GM12878 (cell line): ENCODE results near the gene PEAR1. TPM values are rescaled to one million over a fixed set of nuclear protein-coding genes. Genes with fewer than 3 reads are reported as not detected.

ENCODE experiments used
- ATAC-seq: fragments of 200-7000 bp; cut with Tn5 transposase; 3 replicates; pipeline ENCODE4 v1.9.1; 2020; ENCODE audit warnings: mild to moderate bottlenecking, moderate library complexity
- BruUV-seq: library from RNA; stranded (reverse); fragments of 400-500 nt; replicated peaks from 2 replicates; lab custom pipeline; 2021; lab: Mats Ljungman, UMichigan
- CTCF ChIA-PET: fragments of 300-600 bp; sonication (Branson Sonifier 250); formaldehyde crosslinking; extraction: SDS; loops from one replicate; lab custom pipeline; 2021; ENCODE audit warnings: inconsistent platforms; lab: Yijun Ruan, JAX
- POLR2A ChIA-PET: fragments of 350-600 bp; formaldehyde crosslinking; extraction: SDS; loops from one replicate; lab custom pipeline; 2021; ENCODE audit warnings: inconsistent platforms; lab: Charles Lee
- RAD21 ChIA-PET: fragments of 300-600 bp; sonication (Branson Sonifier 250); formaldehyde crosslinking; loops from one replicate; lab custom pipeline; 2023; ENCODE audit warnings: antibody characterized with exemption; ENCODE audit not compliant: unreplicated experiment; lab: Charles Lee
- SMC1A ChIA-PET: fragments of 300-600 bp; sonication (Branson Sonifier 250); formaldehyde crosslinking; loops from one replicate; lab custom pipeline; 2023; ENCODE audit not compliant: unreplicated experiment, uncharacterized antibody; lab: Charles Lee
- DNase-seq: peaks from one replicate; pipeline ENCODE4 v3.0.0-alpha.2; 2011; ENCODE audit warnings: low read depth, low spot score
- FAIRE-seq: peaks from 3 replicates; lab custom pipeline; 2011; peaks lifted over from hg19 to GRCh38; lab: Jason Lieb, UNC
- H2AFZ ChIP-seq: 2 replicates; pipeline ENCODE4 v1.6.0; 2011; ENCODE audit warnings: low read depth, low read length, control low read depth; ENCODE audit not compliant: control insufficient read depth
- H3K27ac ChIP-seq: 2 replicates; pipeline ENCODE4 v1.5.1; 2011; ENCODE audit warnings: control low read depth; ENCODE audit not compliant: control insufficient read depth, insufficient read depth
- H3K27me3 ChIP-seq, 2 experiments: replicated peaks in 1 of 2; 2 replicates each; pipeline versions ENCODE4 v1.6.0 to v1.6.1; 2011; ENCODE audit warnings: low read length in 1 of 2; ENCODE audit not compliant: control insufficient read depth in 2 of 2, insufficient read depth in 2 of 2
- H3K36me3 ChIP-seq, 2 experiments: 2 replicates each; pipeline ENCODE4 v1.5.1; 2011; ENCODE audit warnings: low read length in 1 of 2; ENCODE audit not compliant: control insufficient read depth in 2 of 2, insufficient read depth in 2 of 2
- H3K4me1 ChIP-seq: 2 replicates; pipeline ENCODE4 v1.6.1; 2011; ENCODE audit warnings: mild to moderate bottlenecking, low read length, moderate library complexity, mixed read lengths; ENCODE audit not compliant: control insufficient read depth, insufficient read depth
- H3K4me2 ChIP-seq: 2 replicates; pipeline ENCODE4 v1.6.0; 2011; ENCODE audit warnings: control low read depth; ENCODE audit not compliant: control insufficient read depth, insufficient read depth
- H3K4me3 ChIP-seq: fragments of 200-600 bp; sonication (generic); 2 replicates; pipeline ENCODE4 v1.5.1; 2016
- H3K79me2 ChIP-seq: 2 replicates; pipeline ENCODE4 v1.6.0; 2011; ENCODE audit warnings: low read length; ENCODE audit not compliant: control insufficient read depth, insufficient read depth
- H3K9ac ChIP-seq: 2 replicates; pipeline ENCODE4 v1.8.0; 2011; ENCODE audit warnings: low read length, control low read depth, mixed read lengths; ENCODE audit not compliant: control insufficient read depth, insufficient read depth
- H3K9me3 ChIP-seq: replicated peaks from 3 replicates; pipeline ENCODE4 v1.5.1; 2011; ENCODE audit warnings: mild to moderate bottlenecking, low read length; ENCODE audit not compliant: control insufficient read depth, insufficient read depth
- H4K20me1 ChIP-seq: 2 replicates; pipeline ENCODE4 v1.6.0; 2011; ENCODE audit not compliant: control insufficient read depth, insufficient read depth
- NFXL1 ChIP-seq: fragments of 450-650 bp; IDR thresholded peaks from 2 replicates; pipeline ENCODE4 v1.6.1; 2017; ENCODE audit warnings: antibody characterized with exemption, mild to moderate bottlenecking, borderline replicate concordance
- WGBS: methylation state at CpG from one replicate; pipeline ENCODE4 v1.1.6; 2016; ENCODE audit warnings: low lambda C conversion rate; ENCODE audit not compliant: insufficient replicate concordance, insufficient coverage; ENCODE audit errors: missing lambda C conversion rate; 5-methylcytosine and 5-hydroxymethylcytosine counted together
- in situ Hi-C: fragments of 300-500 bp; cut with MboI; formaldehyde crosslinking; loops from 9 replicates; pipeline ENCODE4 v1.14.3; 2018; ENCODE audit warnings: mixed read lengths
- intact Hi-C: fragments of 100-400 bp; cut with micrococcal nuclease; formaldehyde crosslinking; loops from one replicate; pipeline ENCODE4 v1.14.2; 2022; ENCODE audit not compliant: unreplicated experiment
- polyA plus RNA-seq, 11 experiments: library from polyadenylated mRNA; depleted of rRNA in 4 of 11; unstranded in 6 of 11; stranded (reverse) in 5 of 11; fragments of >200 nt; fragmentation: Nextera tagmentation in 4 of 11; fragmentation: Illumina TruSeq in 1 of 11; extraction: Ambion mirVana in 4 of 11; extraction: Trizol in 1 of 11; gene quantifications; 1 replicate in 1 of 11; 2 replicates in 10 of 11; pipeline versions ENCODE4 v1.2.1 to v1.2.3, GENCODE V29; 2011 to 2016; ENCODE audit warnings: inconsistent platforms in 2 of 11, missing spikeins in 2 of 11, low read depth in 1 of 11
- total RNA-seq, 4 experiments: library from RNA; depleted of rRNA in 3 of 4; stranded (reverse); fragments of >200 nt in 3 of 4; fragmentation: Illumina TruSeq in 1 of 4; extraction: Trizol in 1 of 4; gene quantifications; 2 replicates each; pipeline versions ENCODE4 v1.2.1 to v1.2.3, GENCODE V29; 2013 to 2021
- TF ChIP-seq, protein P1 (sequence below): fragments of 150-350 bp; IDR thresholded peaks from 2 replicates; pipeline ENCODE4 v1.6.1; 2016; ENCODE audit warnings: low read depth, low read length
- TF ChIP-seq, protein P2 (sequence below): fragments of 450-650 bp; IDR thresholded peaks from 2 replicates; pipeline ENCODE4 v1.6.1; 2016; ENCODE audit warnings: mild to moderate bottlenecking, moderate library complexity, borderline replicate concordance

PEAR1 gene
- total and polyA plus RNA-seq, 10 of the 15 experiments (the other 5 are each of a cell fraction or from before 2014, with no cell fraction given) = not detected

DNA sequence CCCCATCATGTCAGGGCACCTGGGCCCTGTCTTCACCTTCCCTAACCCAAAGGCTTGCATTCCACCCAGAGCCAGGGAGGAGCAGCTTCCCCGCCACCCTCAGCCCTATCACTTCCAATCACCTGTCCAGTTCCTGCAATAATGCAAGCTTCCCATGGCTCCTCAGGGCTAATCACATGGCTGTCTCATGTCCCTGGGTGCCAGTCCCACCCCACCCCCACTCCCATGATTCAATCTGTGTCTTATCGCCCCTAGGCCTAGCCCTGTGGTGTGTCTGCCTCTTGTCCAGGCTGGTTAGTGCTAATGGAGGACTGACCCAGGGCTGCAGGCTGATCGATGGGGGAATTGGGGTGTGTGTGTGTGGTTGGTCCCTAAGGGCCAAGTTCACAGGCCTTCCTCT is 11.0 kb upstream of the PEAR1 start:
- no TSS peak for BruUV-seq
- H3K4me2 ChIP-seq = no peak overlapping the region
- ChIA-PET POLR2A (no interaction called here), CTCF (interaction anchor here (0.7 to 0.9 kb wide), 2 partner anchors 23 to 142 kb away, joined by 3 read pairs; partner anchors contain the start of gene MRPL24), RAD21 (no interaction called here), SMC1A (no interaction called here)
- no peak overlapping the region for H2AFZ ChIP-seq
- TF ChIP-seq, protein P1, sequence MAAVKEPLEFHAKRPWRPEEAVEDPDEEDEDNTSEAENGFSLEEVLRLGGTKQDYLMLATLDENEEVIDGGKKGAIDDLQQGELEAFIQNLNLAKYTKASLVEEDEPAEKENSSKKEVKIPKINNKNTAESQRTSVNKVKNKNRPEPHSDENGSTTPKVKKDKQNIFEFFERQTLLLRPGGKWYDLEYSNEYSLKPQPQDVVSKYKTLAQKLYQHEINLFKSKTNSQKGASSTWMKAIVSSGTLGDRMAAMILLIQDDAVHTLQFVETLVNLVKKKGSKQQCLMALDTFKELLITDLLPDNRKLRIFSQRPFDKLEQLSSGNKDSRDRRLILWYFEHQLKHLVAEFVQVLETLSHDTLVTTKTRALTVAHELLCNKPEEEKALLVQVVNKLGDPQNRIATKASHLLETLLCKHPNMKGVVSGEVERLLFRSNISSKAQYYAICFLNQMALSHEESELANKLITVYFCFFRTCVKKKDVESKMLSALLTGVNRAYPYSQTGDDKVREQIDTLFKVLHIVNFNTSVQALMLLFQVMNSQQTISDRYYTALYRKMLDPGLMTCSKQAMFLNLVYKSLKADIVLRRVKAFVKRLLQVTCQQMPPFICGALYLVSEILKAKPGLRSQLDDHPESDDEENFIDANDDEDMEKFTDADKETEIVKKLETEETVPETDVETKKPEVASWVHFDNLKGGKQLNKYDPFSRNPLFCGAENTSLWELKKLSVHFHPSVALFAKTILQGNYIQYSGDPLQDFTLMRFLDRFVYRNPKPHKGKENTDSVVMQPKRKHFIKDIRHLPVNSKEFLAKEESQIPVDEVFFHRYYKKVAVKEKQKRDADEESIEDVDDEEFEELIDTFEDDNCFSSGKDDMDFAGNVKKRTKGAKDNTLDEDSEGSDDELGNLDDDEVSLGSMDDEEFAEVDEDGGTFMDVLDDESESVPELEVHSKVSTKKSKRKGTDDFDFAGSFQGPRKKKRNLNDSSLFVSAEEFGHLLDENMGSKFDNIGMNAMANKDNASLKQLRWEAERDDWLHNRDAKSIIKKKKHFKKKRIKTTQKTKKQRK = no peak
- TF ChIP-seq NFXL1 = no peak
- TF ChIP-seq, protein P2, sequence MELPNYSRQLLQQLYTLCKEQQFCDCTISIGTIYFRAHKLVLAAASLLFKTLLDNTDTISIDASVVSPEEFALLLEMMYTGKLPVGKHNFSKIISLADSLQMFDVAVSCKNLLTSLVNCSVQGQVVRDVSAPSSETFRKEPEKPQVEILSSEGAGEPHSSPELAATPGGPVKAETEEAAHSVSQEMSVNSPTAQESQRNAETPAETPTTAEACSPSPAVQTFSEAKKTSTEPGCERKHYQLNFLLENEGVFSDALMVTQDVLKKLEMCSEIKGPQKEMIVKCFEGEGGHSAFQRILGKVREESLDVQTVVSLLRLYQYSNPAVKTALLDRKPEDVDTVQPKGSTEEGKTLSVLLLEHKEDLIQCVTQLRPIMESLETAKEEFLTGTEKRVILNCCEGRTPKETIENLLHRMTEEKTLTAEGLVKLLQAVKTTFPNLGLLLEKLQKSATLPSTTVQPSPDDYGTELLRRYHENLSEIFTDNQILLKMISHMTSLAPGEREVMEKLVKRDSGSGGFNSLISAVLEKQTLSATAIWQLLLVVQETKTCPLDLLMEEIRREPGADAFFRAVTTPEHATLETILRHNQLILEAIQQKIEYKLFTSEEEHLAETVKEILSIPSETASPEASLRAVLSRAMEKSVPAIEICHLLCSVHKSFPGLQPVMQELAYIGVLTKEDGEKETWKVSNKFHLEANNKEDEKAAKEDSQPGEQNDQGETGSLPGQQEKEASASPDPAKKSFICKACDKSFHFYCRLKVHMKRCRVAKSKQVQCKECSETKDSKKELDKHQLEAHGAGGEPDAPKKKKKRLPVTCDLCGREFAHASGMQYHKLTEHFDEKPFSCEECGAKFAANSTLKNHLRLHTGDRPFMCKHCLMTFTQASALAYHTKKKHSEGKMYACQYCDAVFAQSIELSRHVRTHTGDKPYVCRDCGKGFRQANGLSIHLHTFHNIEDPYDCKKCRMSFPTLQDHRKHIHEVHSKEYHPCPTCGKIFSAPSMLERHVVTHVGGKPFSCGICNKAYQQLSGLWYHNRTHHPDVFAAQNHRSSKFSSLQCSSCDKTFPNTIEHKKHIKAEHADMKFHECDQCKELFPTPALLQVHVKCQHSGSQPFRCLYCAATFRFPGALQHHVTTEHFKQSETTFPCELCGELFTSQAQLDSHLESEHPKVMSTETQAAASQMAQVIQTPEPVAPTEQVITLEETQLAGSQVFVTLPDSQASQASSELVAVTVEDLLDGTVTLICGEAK = no peak
- ATAC-seq = no peak
- no peak overlapping the region for H3K9ac ChIP-seq
- H3K27ac ChIP-seq = no peak overlapping the region
- FAIRE-seq = no peak
- no peaks in the 10 kb centered on the region for H3K4me1 ChIP-seq
- WGBS = 13% methylated on average over 3 of the region's 3 CpGs
- in situ Hi-C loops = no loop called here
- H3K27me3 ChIP-seq = peaks cover 0 to 10% of the 10 kb centered on the region in 2 experiments; a peak in 3 of 4 replicates
- H3K4me3 ChIP-seq = no peak overlapping the region
- H4K20me1 ChIP-seq = no peaks in the 10 kb centered on the region
- no peaks in the 10 kb centered on the region for H3K36me3 ChIP-seq
- no peak for DNase-seq
- no peaks in the 10 kb centered on the region for H3K9me3 ChIP-seq
- no peaks in the 10 kb centered on the region for H3K79me2 ChIP-seq
- intact Hi-C loops = no loop called here
